Endothelial cell of umbilical vein (primary cell): ENCODE data around the gene MTARC1.

ENCODE experiments used
- EZH2 ChIP-seq: IDR thresholded peaks from 2 replicates; pipeline ENCODE4 v1.6.1; 2012; ENCODE audit warnings: borderline replicate concordance, low read depth, mild to moderate bottlenecking, moderate library complexity, low read length, inconsistent platforms; ENCODE audit not compliant: severe bottlenecking
- TF ChIP-seq, protein P1 (sequence below), 2 donors: IDR thresholded peaks; 1 replicate in 1 of 2; 2 replicates in 1 of 2; pipeline ENCODE4 v1.5.1; 2011; ENCODE audit warnings: low read length in 2 of 2, mild to moderate bottlenecking in 2 of 2, moderate library complexity in 2 of 2, control low read depth in 1 of 2, inconsistent platforms in 1 of 2, low read depth in 1 of 2; ENCODE audit not compliant: insufficient read depth in 1 of 2; ENCODE audit errors: extremely low read depth in 1 of 2

DNA sequence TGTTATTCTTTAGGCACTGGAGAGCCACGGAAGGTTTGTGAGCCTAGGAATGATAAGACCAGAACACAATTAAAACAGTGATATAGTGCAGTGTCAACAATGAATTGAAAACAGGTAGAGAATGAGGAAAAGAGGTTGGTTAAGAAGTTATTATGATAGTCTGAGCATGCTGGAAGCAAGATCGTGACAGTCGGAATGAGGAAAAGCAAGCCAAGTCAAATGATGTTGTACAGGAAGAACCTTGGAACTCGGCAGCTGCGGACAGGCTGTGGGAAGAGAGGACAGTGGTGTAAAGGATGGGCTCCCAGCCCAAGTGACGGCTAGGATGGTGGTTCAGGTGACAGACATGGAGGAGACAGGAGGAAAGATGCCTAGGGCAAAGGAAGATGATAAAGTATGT, 25.6 kb downstream of the MTARC1 start:
- TF ChIP-seq, protein P1, sequence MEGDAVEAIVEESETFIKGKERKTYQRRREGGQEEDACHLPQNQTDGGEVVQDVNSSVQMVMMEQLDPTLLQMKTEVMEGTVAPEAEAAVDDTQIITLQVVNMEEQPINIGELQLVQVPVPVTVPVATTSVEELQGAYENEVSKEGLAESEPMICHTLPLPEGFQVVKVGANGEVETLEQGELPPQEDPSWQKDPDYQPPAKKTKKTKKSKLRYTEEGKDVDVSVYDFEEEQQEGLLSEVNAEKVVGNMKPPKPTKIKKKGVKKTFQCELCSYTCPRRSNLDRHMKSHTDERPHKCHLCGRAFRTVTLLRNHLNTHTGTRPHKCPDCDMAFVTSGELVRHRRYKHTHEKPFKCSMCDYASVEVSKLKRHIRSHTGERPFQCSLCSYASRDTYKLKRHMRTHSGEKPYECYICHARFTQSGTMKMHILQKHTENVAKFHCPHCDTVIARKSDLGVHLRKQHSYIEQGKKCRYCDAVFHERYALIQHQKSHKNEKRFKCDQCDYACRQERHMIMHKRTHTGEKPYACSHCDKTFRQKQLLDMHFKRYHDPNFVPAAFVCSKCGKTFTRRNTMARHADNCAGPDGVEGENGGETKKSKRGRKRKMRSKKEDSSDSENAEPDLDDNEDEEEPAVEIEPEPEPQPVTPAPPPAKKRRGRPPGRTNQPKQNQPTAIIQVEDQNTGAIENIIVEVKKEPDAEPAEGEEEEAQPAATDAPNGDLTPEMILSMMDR (IDR thresholded peaks at IDR 0.05; ENCODE audit: extremely low read depth in 1 of 2, insufficient read depth in 1 of 2, low read depth in 1 of 2, low read length in 2 of 2): no peak
- no peak for TF ChIP-seq EZH2
